ENCODE data around the gene OLIG1.

OLIG1 gene

GRCh38 chr21:33105088-33105487, 35.1 kb downstream of the OLIG1 start:
- DNase-seq = no peak

DNA sequence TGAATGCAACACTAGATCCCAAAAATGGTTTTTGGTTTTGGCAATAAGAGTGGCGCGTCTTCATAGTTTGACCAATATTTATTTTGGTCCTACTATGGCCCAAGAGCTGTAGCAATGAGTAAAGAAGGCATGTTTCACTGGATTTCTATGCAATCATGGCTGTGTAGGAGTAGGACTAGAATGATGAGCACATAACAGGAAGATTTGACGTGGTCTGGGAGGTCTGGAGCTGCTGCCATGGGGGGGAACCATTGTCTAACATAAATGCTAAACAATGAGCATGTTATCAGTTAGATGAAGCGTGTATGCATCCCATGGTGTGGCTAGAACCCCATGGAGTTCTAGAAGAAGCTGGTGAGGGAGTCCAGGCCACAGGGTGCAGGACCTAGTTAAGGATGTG, 38.3 kb downstream of the OLIG1 start:
- DNase-seq = no peak

GRCh38 chr21:33109574-33110339, 39.8 kb downstream of the OLIG1 start:
- peak in 1 of 2 experiments; percentile 23 for DNase-seq

GRCh38 chr21:33110340-33110715, 40.4 kb downstream of the OLIG1 start:
- DNase-seq = no peak

- DNase-seq = no peak
These were observed 41.6 kb downstream of the OLIG1 start for GRCh38 chr21:33111577-33111976.

GRCh38 chr21:33112151-33112550, 42.2 kb downstream of the OLIG1 start:
- no peak for DNase-seq

DNA sequence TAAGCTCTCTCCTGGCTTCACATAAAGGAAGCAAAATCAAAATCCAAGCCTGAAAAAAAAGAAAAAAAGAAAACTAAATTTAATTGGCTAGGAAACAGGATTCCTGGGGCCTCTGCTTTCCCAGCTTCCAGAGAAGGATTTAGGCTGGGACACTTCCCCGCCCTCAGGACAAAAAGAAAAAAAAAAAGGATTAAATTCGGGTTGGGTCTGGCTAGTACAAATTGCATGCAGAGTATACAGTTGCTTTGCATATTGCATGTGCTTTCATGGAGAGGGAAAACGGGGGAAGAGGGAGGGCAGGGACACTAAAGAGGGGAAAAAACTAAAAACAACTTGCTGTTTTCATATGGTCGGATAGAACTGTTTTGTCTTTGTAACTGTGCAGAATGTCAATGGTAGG, 42.7 kb downstream of the OLIG1 start:
- no peak for DNase-seq

GRCh38 chr21:33113131-33113530, 43.2 kb downstream of the OLIG1 start:
- DNase-seq = no peak

GRCh38 chr21:33114276-33114675, 44.3 kb downstream of the OLIG1 start:
- DNase-seq = no peak

DNA sequence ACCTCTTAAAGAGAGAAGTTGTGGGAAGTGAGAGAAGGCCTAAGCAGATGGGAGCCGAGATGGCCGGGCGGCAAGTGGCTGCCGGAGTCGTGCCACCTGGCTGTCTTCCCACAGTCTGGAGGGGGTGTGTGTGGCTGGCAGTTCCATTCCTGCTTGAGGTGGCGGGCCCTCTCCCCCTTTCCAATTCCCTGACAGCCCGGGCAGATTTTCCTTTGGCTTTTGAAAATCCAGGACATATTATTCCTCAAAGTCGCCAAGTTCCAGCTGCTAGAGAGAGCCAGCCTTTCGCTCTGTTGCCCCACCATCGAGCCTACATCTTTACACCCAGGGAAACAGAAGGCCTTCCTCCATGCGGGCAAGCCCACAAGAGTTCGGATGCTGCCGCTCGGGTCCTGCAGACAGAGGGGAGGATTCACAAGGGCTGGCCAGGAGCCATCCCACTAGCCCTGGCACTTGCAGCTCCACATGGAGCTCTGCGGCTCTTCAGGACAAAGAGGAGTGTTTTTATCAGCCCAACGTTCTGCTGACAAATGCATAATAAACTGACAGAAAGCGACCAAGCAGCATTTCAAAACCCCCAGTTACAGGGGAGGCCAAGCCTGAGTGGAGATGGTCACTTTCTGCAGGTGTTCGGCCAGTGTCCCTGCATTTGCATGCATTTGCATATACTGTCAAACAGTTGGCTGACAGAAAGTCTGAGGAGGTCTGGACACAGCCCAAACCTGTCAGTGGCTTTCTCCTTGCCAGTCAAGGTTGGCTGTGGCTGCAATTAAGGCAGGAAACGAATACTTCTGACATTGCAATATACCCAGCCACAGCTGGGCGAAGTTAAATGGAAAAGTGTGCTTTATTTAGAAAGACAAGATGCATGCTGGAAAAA, 45.9 kb downstream of the OLIG1 start:
- DNase-seq = no peak

- no peak for DNase-seq
These were observed 46.7 kb downstream of the OLIG1 start for GRCh38 chr21:33116676-33117075.

DNA sequence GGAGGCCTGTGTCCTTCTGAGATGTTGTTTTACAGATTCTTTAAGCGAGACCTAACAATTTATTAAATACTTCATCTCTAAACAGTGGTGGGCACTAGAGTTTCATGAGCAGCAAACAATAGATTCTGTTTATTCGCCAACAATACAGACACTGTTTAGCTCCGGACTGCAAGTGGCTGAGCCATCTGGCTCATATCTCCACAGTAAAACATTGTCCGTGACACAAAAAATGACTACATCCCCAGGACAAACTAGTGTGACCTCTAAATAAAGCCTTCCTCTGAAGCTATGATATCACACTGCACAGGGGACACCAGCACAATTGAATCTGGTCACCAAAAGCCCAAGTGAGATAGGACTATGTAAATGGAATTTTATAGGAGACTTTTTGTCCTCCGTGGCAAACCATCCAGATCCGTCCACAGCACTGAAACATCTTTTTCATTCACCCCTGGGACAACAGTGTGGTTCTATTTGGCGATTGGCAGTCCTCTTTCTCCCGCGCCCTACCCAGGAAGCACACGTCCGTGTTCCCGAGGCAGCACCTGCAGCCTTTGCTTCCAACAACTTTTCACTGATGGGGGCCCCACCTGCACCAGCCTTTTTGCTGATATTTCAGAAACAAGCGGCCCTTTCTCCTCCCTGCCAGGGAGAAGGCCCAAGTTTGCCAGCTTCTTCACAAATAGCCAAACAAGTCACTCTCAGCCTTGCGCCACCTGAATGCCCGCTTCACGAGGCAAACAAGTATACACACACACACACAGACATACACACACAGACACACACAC, 47.4 kb downstream of the OLIG1 start:
- DNase-seq = no peak
